ENCODE data around the gene EHBP1. TPM values are rescaled to one million over a fixed set of nuclear protein-coding genes. Genes with fewer than 3 reads are reported as not detected.

The EHBP1 gene
- total RNA-seq, 2 experiments from 2014 or later: 21.4 to 22.3 TPM

DNA sequence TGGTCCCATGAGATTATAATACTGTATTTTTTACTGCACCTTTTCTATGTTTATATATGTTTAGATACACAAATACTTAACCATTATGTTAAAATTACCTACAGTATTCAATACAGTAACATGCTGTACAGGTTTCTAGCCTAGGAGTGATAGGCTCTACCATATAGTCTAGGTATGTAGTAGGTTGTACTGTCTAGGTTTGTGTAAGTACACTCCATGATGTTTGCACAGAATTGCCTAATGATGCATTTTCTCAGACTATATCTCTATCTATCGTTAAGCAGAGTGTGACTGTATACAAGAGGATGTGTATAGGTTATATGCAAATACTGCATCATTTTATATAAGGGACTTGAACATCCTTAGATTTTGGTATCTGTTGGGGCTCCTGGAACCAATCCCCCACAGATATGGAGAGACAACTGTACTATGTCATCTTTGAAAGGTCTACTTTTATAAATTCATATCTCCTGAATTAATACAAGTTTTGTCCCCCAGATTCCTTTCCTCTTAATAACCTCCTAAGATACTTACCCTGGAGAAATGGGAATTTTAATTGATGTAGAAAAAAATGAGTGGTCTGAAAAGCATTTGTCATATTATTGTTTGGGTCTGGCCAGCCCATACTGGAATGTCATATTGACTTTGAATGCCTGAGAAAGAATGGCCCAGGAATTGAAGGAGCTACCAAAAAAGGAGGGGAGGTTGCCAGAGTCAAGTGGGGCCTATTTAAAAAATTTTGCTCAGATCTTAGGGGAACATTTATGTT, 36.6 kb downstream of the EHBP1 start:
- TF ChIP-seq CTCF (IDR thresholded peaks at IDR 0.05): no peak
- ChIA-PET CTCF (no interaction called here), POLR2A (no interaction called here)
- Histone ChIP-seq H3K4me3 (ENCODE audit: low read length) (no peak overlapping the region), H3K4me1 (ENCODE audit: insufficient read depth, low read length) (no peaks in the 10 kb centered on the region), H3K9me3 (ENCODE audit: control insufficient read depth in 1 of 2, insufficient read depth in 1 of 2, low read length in 2 of 2) (no peaks in the 10 kb centered on the region), H3K36me3 (ENCODE audit: insufficient read depth, low read length) (no peaks in the 10 kb centered on the region), H3K27ac (ENCODE audit: low read depth in 1 of 2, low read length in 2 of 2) (no peak overlapping the region), H3K27me3 (ENCODE audit: control insufficient read depth in 1 of 2, insufficient read depth in 2 of 2, low read length in 2 of 2) (no peaks in the 10 kb centered on the region)
- intact Hi-C loops (cut with DNase I, micrococcal nuclease): no loop called here
- Mint-ChIP-seq H3K4me3 (no peak overlapping the region), H3K9me3 (no peaks in the 10 kb centered on the region), H3K27ac (no peak overlapping the region), H3K4me1 (ENCODE audit: low read depth) (peaks cover 40% of the 10 kb centered on the region), H3K27me3 (no peaks in the 10 kb centered on the region), H3K36me3 (ENCODE audit: low read depth) (peaks cover 7% of the 10 kb centered on the region)
- no peak for ATAC-seq (ENCODE audit: poor library complexity)
- no peak for DNase-seq

- Mint-ChIP-seq H3K36me3 (ENCODE audit: low read depth) (peaks cover 17% of the 10 kb centered on the region), H3K27ac (no peak overlapping the region), H3K4me3 (no peak overlapping the region), H3K27me3 (no peaks in the 10 kb centered on the region), H3K9me3 (peaks cover 4% of the 10 kb centered on the region), H3K4me1 (ENCODE audit: low read depth) (peaks cover 32% of the 10 kb centered on the region)
- intact Hi-C loops (cut with DNase I, micrococcal nuclease): no loop called here
- H3K36me3 ChIP-seq (ENCODE audit: insufficient read depth, low read length): no peaks in the 10 kb centered on the region
- POLR2A ChIA-PET: no interaction called here
- no peak for TF ChIP-seq CTCF (IDR thresholded peaks at IDR 0.05)
- DNase-seq (no peak), ATAC-seq (ENCODE audit: poor library complexity) (no peak)
- CTCF ChIA-PET: no interaction called here
- no peaks in the 10 kb centered on the region for H3K9me3 ChIP-seq (ENCODE audit: control insufficient read depth in 1 of 2, insufficient read depth in 1 of 2, low read length in 2 of 2)
- H3K4me1 ChIP-seq (ENCODE audit: insufficient read depth, low read length): no peaks in the 10 kb centered on the region
- no peak overlapping the region for H3K27ac ChIP-seq (ENCODE audit: low read depth in 1 of 2, low read length in 2 of 2)
- H3K27me3 ChIP-seq (ENCODE audit: control insufficient read depth in 1 of 2, insufficient read depth in 2 of 2, low read length in 2 of 2): no peaks in the 10 kb centered on the region
- no peak overlapping the region for H3K4me3 ChIP-seq (ENCODE audit: low read length)
Observed at GRCh38 chr2:62743506-62743905, 38.0 kb downstream of the EHBP1 start.

DNA sequence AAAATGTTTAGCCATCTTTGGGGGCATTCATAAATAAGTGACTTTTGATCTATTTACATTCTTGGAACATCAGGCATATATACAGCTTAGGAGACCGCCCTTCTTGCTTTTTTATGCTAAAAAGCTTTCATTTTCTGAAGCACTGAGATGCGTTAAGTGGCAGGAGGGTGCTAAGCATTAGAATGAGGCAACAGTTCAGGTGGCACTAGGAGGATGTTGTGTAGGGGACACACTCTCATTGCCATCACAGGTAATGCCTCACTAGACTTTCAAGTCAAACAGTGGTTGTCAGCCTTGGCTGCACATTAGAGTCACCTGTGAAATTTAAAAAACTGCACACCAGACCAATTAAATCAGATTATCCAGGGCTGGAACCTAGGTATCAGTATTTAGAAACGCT, 39.1 kb downstream of the EHBP1 start:
- no peaks in the 10 kb centered on the region for H3K27me3 Mint-ChIP-seq
- H3K9me3 ChIP-seq (ENCODE audit: control insufficient read depth in 1 of 2, insufficient read depth in 1 of 2, low read length in 2 of 2): no peaks in the 10 kb centered on the region
- ChIA-PET CTCF (no interaction called here), POLR2A (no interaction called here)
- H3K27ac Mint-ChIP-seq: no peak overlapping the region
- peaks cover 4% of the 10 kb centered on the region for H3K9me3 Mint-ChIP-seq
- H3K4me1 ChIP-seq (ENCODE audit: insufficient read depth, low read length): no peaks in the 10 kb centered on the region
- intact Hi-C loops (cut with DNase I, micrococcal nuclease): no loop called here
- H3K27ac ChIP-seq (ENCODE audit: low read depth in 1 of 2, low read length in 2 of 2): no peak overlapping the region
- TF ChIP-seq CTCF (IDR thresholded peaks at IDR 0.05): no peak
- H3K36me3 ChIP-seq (ENCODE audit: insufficient read depth, low read length): no peaks in the 10 kb centered on the region
- H3K4me1 Mint-ChIP-seq (ENCODE audit: low read depth): peaks cover 24% of the 10 kb centered on the region
- H3K4me3 Mint-ChIP-seq: no peak overlapping the region
- DNase-seq (no peak), ATAC-seq (ENCODE audit: poor library complexity) (no peak)
- no peaks in the 10 kb centered on the region for H3K27me3 ChIP-seq (ENCODE audit: control insufficient read depth in 1 of 2, insufficient read depth in 2 of 2, low read length in 2 of 2)
- H3K36me3 Mint-ChIP-seq (ENCODE audit: low read depth): peaks cover 23% of the 10 kb centered on the region
- H3K4me3 ChIP-seq (ENCODE audit: low read length): no peak overlapping the region

Measured in CD4-positive, alpha-beta T cell (primary cell).